H1 (cell line): ENCODE measurements around the gene CHD6. TPM values are rescaled to one million over a fixed set of nuclear protein-coding genes. Genes with fewer than 3 reads are reported as not detected.

Experiments used
- BACH1 ChIP-seq: IDR thresholded peaks from 2 replicates; pipeline ENCODE4 v1.6.1; 2012; ENCODE audit warnings: low read length, improper control_type of control experiment
- CREB1 ChIP-seq: IDR thresholded peaks from 2 replicates; pipeline ENCODE4 v1.6.1; 2012; ENCODE audit warnings: inconsistent platforms
- FOSL1 ChIP-seq: IDR thresholded peaks from 2 replicates; pipeline ENCODE4 v1.6.1; 2011; ENCODE audit warnings: mild to moderate bottlenecking, low read depth, low read length, moderate library complexity; ENCODE audit not compliant: insufficient read depth
- RXRA ChIP-seq: IDR thresholded peaks from 2 replicates; pipeline ENCODE4 v1.6.1; 2011; ENCODE audit warnings: low read depth, mild to moderate bottlenecking, low read length, moderate library complexity; ENCODE audit not compliant: insufficient read depth
- SIRT6 ChIP-seq: IDR thresholded peaks from one replicate; pipeline ENCODE4 v1.7.1; 2012; ENCODE audit warnings: low read length, inconsistent platforms
- SUZ12 ChIP-seq: fragments of 200-600 bp; sonication (generic); IDR thresholded peaks from 2 replicates; pipeline ENCODE4 v1.6.1; 2012; ENCODE audit warnings: mild to moderate bottlenecking, inconsistent platforms, low read length, moderate library complexity, mixed read lengths
- polyA plus RNA-seq, 7 experiments: library from polyadenylated mRNA; depleted of rRNA in 3 of 7; stranded (reverse) in 5 of 7; unstranded in 2 of 7; fragments of >200 nt in 5 of 7; fragments of 200-250 nt in 2 of 7; gene quantifications; 1 replicate in 5 of 7; 2 replicates in 1 of 7; 4 replicates in 1 of 7; pipeline versions ENCODE4 v1.2.1 to v1.2.3, GENCODE V29; 2011 to 2013; ENCODE audit warnings: missing spikeins in 2 of 7, mixed read lengths in 2 of 7
- total RNA-seq: library from RNA; stranded (reverse); fragmentation: NEBNext Ultra II Directional; extraction: Animal tissue kit (Norgen Biotek cat#: 25700); gene quantifications from 2 replicates; pipeline ENCODE4 v1.2.1, GENCODE V29; 2021
- TF ChIP-seq, protein P1 (sequence below): fragments of 300-600 bp; sonication (generic); IDR thresholded peaks from 2 replicates; pipeline ENCODE4 v1.7.1; 2012; ENCODE audit warnings: low read length, moderate library complexity, mild to moderate bottlenecking, inconsistent platforms; ENCODE audit not compliant: insufficient replicate concordance

Gene CHD6
- total and polyA plus RNA-seq, 2 of the 8 experiments (the other 6 are each of a cell fraction or from before 2014, with no cell fraction given) = 11.1 to 62.9 TPM

DNA sequence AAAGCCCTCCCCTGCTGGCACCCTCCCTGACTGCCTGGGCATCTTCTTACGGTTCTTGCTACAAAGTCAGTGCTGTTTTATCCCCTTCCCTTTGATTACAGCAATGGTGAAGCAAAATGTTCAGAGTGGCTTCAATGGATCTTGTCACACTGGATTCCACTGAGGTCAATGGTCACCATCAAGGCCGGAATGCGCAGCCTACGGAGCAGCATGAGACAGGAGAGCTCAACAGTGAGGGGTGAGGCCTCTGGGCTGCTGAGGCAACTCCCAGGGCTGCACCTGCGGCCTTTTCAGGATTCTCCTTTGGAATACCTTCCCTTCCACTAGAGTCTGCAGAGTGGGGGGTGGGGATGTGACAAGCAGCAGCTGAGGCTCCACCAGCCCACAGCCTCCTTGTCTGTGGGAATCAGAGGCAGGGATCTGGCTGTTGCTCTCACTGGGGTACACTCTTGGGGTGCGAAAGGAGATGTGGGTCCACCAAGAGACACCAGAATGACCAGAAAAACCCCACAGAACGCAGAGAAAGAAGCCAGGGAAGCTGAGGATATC lies 211.2 kb downstream of the CHD6 start (continued):
- TF ChIP-seq, protein P1, sequence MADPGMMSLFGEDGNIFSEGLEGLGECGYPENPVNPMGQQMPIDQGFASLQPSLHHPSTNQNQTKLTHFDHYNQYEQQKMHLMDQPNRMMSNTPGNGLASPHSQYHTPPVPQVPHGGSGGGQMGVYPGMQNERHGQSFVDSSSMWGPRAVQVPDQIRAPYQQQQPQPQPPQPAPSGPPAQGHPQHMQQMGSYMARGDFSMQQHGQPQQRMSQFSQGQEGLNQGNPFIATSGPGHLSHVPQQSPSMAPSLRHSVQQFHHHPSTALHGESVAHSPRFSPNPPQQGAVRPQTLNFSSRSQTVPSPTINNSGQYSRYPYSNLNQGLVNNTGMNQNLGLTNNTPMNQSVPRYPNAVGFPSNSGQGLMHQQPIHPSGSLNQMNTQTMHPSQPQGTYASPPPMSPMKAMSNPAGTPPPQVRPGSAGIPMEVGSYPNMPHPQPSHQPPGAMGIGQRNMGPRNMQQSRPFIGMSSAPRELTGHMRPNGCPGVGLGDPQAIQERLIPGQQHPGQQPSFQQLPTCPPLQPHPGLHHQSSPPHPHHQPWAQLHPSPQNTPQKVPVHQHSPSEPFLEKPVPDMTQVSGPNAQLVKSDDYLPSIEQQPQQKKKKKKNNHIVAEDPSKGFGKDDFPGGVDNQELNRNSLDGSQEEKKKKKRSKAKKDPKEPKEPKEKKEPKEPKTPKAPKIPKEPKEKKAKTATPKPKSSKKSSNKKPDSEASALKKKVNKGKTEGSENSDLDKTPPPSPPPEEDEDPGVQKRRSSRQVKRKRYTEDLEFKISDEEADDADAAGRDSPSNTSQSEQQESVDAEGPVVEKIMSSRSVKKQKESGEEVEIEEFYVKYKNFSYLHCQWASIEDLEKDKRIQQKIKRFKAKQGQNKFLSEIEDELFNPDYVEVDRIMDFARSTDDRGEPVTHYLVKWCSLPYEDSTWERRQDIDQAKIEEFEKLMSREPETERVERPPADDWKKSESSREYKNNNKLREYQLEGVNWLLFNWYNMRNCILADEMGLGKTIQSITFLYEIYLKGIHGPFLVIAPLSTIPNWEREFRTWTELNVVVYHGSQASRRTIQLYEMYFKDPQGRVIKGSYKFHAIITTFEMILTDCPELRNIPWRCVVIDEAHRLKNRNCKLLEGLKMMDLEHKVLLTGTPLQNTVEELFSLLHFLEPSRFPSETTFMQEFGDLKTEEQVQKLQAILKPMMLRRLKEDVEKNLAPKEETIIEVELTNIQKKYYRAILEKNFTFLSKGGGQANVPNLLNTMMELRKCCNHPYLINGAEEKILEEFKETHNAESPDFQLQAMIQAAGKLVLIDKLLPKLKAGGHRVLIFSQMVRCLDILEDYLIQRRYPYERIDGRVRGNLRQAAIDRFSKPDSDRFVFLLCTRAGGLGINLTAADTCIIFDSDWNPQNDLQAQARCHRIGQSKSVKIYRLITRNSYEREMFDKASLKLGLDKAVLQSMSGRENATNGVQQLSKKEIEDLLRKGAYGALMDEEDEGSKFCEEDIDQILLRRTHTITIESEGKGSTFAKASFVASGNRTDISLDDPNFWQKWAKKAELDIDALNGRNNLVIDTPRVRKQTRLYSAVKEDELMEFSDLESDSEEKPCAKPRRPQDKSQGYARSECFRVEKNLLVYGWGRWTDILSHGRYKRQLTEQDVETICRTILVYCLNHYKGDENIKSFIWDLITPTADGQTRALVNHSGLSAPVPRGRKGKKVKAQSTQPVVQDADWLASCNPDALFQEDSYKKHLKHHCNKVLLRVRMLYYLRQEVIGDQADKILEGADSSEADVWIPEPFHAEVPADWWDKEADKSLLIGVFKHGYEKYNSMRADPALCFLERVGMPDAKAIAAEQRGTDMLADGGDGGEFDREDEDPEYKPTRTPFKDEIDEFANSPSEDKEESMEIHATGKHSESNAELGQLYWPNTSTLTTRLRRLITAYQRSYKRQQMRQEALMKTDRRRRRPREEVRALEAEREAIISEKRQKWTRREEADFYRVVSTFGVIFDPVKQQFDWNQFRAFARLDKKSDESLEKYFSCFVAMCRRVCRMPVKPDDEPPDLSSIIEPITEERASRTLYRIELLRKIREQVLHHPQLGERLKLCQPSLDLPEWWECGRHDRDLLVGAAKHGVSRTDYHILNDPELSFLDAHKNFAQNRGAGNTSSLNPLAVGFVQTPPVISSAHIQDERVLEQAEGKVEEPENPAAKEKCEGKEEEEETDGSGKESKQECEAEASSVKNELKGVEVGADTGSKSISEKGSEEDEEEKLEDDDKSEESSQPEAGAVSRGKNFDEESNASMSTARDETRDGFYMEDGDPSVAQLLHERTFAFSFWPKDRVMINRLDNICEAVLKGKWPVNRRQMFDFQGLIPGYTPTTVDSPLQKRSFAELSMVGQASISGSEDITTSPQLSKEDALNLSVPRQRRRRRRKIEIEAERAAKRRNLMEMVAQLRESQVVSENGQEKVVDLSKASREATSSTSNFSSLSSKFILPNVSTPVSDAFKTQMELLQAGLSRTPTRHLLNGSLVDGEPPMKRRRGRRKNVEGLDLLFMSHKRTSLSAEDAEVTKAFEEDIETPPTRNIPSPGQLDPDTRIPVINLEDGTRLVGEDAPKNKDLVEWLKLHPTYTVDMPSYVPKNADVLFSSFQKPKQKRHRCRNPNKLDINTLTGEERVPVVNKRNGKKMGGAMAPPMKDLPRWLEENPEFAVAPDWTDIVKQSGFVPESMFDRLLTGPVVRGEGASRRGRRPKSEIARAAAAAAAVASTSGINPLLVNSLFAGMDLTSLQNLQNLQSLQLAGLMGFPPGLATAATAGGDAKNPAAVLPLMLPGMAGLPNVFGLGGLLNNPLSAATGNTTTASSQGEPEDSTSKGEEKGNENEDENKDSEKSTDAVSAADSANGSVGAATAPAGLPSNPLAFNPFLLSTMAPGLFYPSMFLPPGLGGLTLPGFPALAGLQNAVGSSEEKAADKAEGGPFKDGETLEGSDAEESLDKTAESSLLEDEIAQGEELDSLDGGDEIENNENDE = no peak
- TF ChIP-seq CREB1 (no peak), SIRT6 (no peak), SUZ12 (no peak), RXRA (no peak), FOSL1 (no peak), BACH1 (no peak)
